ENCODE measurements around the gene POLR3A. TPM values are rescaled to one million over a fixed set of nuclear protein-coding genes. Genes with fewer than 3 reads are reported as not detected.

Gene POLR3A
- total and polyA plus RNA-seq, 4 donors, result 2.5 to 16.3 (median 9.4) TPM

DNA sequence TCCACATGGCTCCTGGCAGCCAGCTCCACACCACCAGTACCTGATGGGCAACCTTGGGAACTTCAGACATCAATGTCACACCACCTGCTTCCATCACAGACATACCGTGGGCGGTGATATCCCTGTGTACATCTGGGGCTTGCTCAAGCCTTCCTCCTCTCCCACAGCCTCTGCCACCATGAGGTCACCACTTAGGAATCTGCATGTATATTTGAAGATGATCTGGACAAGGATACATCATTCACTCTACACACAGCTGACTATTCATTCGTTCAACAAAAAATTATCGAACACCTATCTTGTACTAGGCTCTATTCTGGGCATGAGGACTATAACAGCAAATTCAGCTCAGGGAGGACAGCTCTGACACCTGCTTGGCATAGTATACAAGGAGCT lies 109.6 kb downstream of the POLR3A start:
- H3K9me3 ChIP-seq (ENCODE audit: control insufficient read depth, low read length), result no peaks in the 10 kb centered on the region
- H3K4me3 ChIP-seq (ENCODE audit: low read length in 2 of 2), result no peak overlapping the region

More for the DNA sequence above, 109.6 kb downstream of the POLR3A start:
- DNase-seq (no peak), ATAC-seq (ENCODE audit: low FRiP score) (no peak)
- Histone ChIP-seq H3K27me3 (ENCODE audit: control insufficient read depth in 1 of 2, insufficient read depth in 2 of 2, low read length in 1 of 2) (no peaks in the 10 kb centered on the region), H3K36me3 (ENCODE audit: control insufficient read depth in 1 of 2, insufficient read depth in 2 of 2, low read length in 1 of 2) (no peaks in the 10 kb centered on the region), H3K4me1 (ENCODE audit: control insufficient read depth in 1 of 2, insufficient read depth in 2 of 2, low read length in 2 of 2) (peaks cover 2 to 3% of the 10 kb centered on the region in 2 donors), H3K27ac (ENCODE audit: low read depth in 1 of 2, low read length in 2 of 2) (no peak overlapping the region)
- intact Hi-C loops (cut with DNase I), result no loop called here
- 62 to 74% methylated on average over 4 of the region's 4 CpGs for WGBS, 2 donors

Other genes with a start within 250 kb of the POLR3A start
- 10 to 100 TPM; 50.5 to 70.6 TPM for gene DLG5, start 102.8 kb downstream of the POLR3A start, total RNA-seq
- 10 to 100 TPM; 10.0 to 20.3 TPM for gene DLG5, start 102.8 kb downstream of the POLR3A start, polyA plus RNA-seq
- gene RPS24, start 4.3 kb upstream of the POLR3A start, total RNA-seq, result 1,000 to 10,000 TPM; 1,037 to 1,156 TPM
- 1,000 to 10,000 TPM; 4,061 to 6,972 TPM for gene RPS24, start 4.3 kb upstream of the POLR3A start, polyA plus RNA-seq